Hypothalamus (tissue), 51 donors: ENCODE data around the gene POLD1.
"Not testable (repeated sequence)": the region's sequence is repeated elsewhere in the genome, so short reads cannot be mapped to it uniquely, and the experiment has no call there.

Source experiments
- DNase-seq, 51 donors: peaks; one replicate each; lab custom pipeline; 2025; lab: John Stamatoyannopoulos, UW

Gene POLD1

GRCh38 chr19:50390295-50390694, 6.1 kb downstream of the POLD1 start:
- not testable (repeated sequence) for DNase-seq

GRCh38 chr19:50390952-50391351, 6.8 kb downstream of the POLD1 start:
- not testable (repeated sequence) for DNase-seq

- DNase-seq = no peak
Measured at GRCh38 chr19:50392759-50393158, 8.6 kb downstream of the POLD1 start.

GRCh38 chr19:50393589-50393988, 9.4 kb downstream of the POLD1 start:
- DNase-seq = no peak

GRCh38 chr19:50394017-50394416, 9.9 kb downstream of the POLD1 start:
- no peak for DNase-seq

GRCh38 chr19:50398675-50399367, 14.7 kb downstream of the POLD1 start:
- no peak for DNase-seq

- no peak for DNase-seq
Measured at GRCh38 chr19:50399368-50399745, 15.2 kb downstream of the POLD1 start.

GRCh38 chr19:50401605-50402450, 17.7 kb downstream of the POLD1 start:
- no peak for DNase-seq

- DNase-seq = no peak
Measured at GRCh38 chr19:50402544-50403301, 18.6 kb downstream of the POLD1 start.

GRCh38 chr19:50406156-50406820, 22.1 kb downstream of the POLD1 start:
- DNase-seq = no peak

- no peak for DNase-seq
Measured at GRCh38 chr19:50406829-50407228, 22.7 kb downstream of the POLD1 start.

GRCh38 chr19:50409347-50409746, 25.2 kb downstream of the POLD1 start:
- DNase-seq = no peak

- DNase-seq = no peak
Measured at GRCh38 chr19:50410109-50410508, 26.0 kb downstream of the POLD1 start.

- no peak for DNase-seq
Measured at GRCh38 chr19:50412419-50412818, 28.3 kb downstream of the POLD1 start.

GRCh38 chr19:50413096-50413495, 28.9 kb downstream of the POLD1 start:
- DNase-seq = no peak

- DNase-seq = no peak
Measured at GRCh38 chr19:50413531-50413930, 29.4 kb downstream of the POLD1 start.

- peak in 40 of 51 donors; percentile 2 to 77 (median 20) for DNase-seq
Measured at GRCh38 chr19:50414864-50415660, 30.9 kb downstream of the POLD1 start.

- peak in 6 of 51 donors; percentile 10 to 27 (median 14) for DNase-seq
Measured at GRCh38 chr19:50415661-50416033, 31.5 kb downstream of the POLD1 start.

- no peak for DNase-seq
Measured at GRCh38 chr19:50416034-50416977, 32.2 kb downstream of the POLD1 start.
